ENCODE results near the gene P2RX3. TPM values are rescaled to one million over a fixed set of nuclear protein-coding genes. Genes with fewer than 3 reads are reported as not detected.

P2RX3 gene
- total RNA-seq, 1 donor from 2014 or later, result not detected

- H3K4me3 Mint-ChIP-seq (ENCODE audit: low read depth), result no peak overlapping the region
- intact Hi-C loops (cut with micrococcal nuclease), result no loop called here
- no peak for DNase-seq (ENCODE audit: low spot score)
- H3K4me1 Mint-ChIP-seq (ENCODE audit: low read depth), result peaks cover 30% of the 10 kb centered on the region
- no peak overlapping the region for H3K27ac Mint-ChIP-seq
- no peaks in the 10 kb centered on the region for H3K27me3 Mint-ChIP-seq (ENCODE audit: low read depth)
- H3K9me3 Mint-ChIP-seq, result no peaks in the 10 kb centered on the region
- H3K36me3 Mint-ChIP-seq (ENCODE audit: low read depth), result peaks cover 86% of the 10 kb centered on the region
Observed at GRCh38 chr11:57409321-57410100, 71.4 kb downstream of the P2RX3 start.

- Mint-ChIP-seq H3K27me3 (ENCODE audit: low read depth) (no peaks in the 10 kb centered on the region), H3K4me3 (ENCODE audit: low read depth) (no peak overlapping the region), H3K36me3 (ENCODE audit: low read depth) (peaks cover 88% of the 10 kb centered on the region), H3K9me3 (no peaks in the 10 kb centered on the region), H3K27ac (no peak overlapping the region), H3K4me1 (ENCODE audit: low read depth) (peaks cover 30% of the 10 kb centered on the region)
- intact Hi-C loops (cut with micrococcal nuclease), result no loop called here
- DNase-seq (ENCODE audit: low spot score), result no peak
Observed at GRCh38 chr11:57410287-57410686, 72.1 kb downstream of the P2RX3 start.

- Mint-ChIP-seq H3K36me3 (ENCODE audit: low read depth) (peaks cover 88% of the 10 kb centered on the region), H3K27me3 (ENCODE audit: low read depth) (no peaks in the 10 kb centered on the region), H3K4me1 (ENCODE audit: low read depth) (peaks cover 12% of the 10 kb centered on the region), H3K9me3 (no peaks in the 10 kb centered on the region), H3K4me3 (ENCODE audit: low read depth) (no peak overlapping the region), H3K27ac (peak overlapping the region; percentile 23)
- no peak for DNase-seq (ENCODE audit: low spot score)
- intact Hi-C loops (cut with micrococcal nuclease), result no loop called here
Observed at GRCh38 chr11:57413681-57414080, 75.5 kb downstream of the P2RX3 start.

GRCh38 chr11:57414612-57415212 lies 76.6 kb downstream of the P2RX3 start:
- no peaks in the 10 kb centered on the region for H3K27me3 Mint-ChIP-seq (ENCODE audit: low read depth)
- H3K9me3 Mint-ChIP-seq, result no peaks in the 10 kb centered on the region
- intact Hi-C loops (cut with micrococcal nuclease), result no loop called here
- peaks cover 12% of the 10 kb centered on the region for H3K4me1 Mint-ChIP-seq (ENCODE audit: low read depth)
- no peak for DNase-seq (ENCODE audit: low spot score)
- peaks cover 87% of the 10 kb centered on the region for H3K36me3 Mint-ChIP-seq (ENCODE audit: low read depth)
- H3K27ac Mint-ChIP-seq, result peak overlapping the region; percentile 53
- H3K4me3 Mint-ChIP-seq (ENCODE audit: low read depth), result no peak overlapping the region

- H3K4me1 Mint-ChIP-seq (ENCODE audit: low read depth), result peaks cover 19% of the 10 kb centered on the region
- no peak for DNase-seq (ENCODE audit: low spot score)
- peaks cover 90% of the 10 kb centered on the region for H3K36me3 Mint-ChIP-seq (ENCODE audit: low read depth)
- H3K9me3 Mint-ChIP-seq, result no peaks in the 10 kb centered on the region
- intact Hi-C loops (cut with micrococcal nuclease), result no loop called here
- no peak overlapping the region for H3K4me3 Mint-ChIP-seq (ENCODE audit: low read depth)
- H3K27me3 Mint-ChIP-seq (ENCODE audit: low read depth), result no peaks in the 10 kb centered on the region
- H3K27ac Mint-ChIP-seq, result no peak overlapping the region
Observed at GRCh38 chr11:57416436-57416835, 78.3 kb downstream of the P2RX3 start.

GRCh38 chr11:57417056-57417455 lies 78.9 kb downstream of the P2RX3 start:
- no peak for DNase-seq (ENCODE audit: low spot score)
- intact Hi-C loops (cut with micrococcal nuclease), result no loop called here
- Mint-ChIP-seq H3K27ac (no peak overlapping the region), H3K9me3 (no peaks in the 10 kb centered on the region), H3K27me3 (ENCODE audit: low read depth) (no peaks in the 10 kb centered on the region), H3K4me3 (ENCODE audit: low read depth) (no peak overlapping the region), H3K36me3 (ENCODE audit: low read depth) (peaks cover 92% of the 10 kb centered on the region), H3K4me1 (ENCODE audit: low read depth) (peaks cover 24% of the 10 kb centered on the region)

GRCh38 chr11:57418131-57418530 lies 80.0 kb downstream of the P2RX3 start:
- Mint-ChIP-seq H3K9me3 (no peaks in the 10 kb centered on the region), H3K27me3 (ENCODE audit: low read depth) (no peaks in the 10 kb centered on the region), H3K36me3 (ENCODE audit: low read depth) (peaks cover 95% of the 10 kb centered on the region), H3K4me3 (ENCODE audit: low read depth) (no peak overlapping the region), H3K27ac (no peak overlapping the region), H3K4me1 (ENCODE audit: low read depth) (peaks cover 34% of the 10 kb centered on the region)
- no peak for DNase-seq (ENCODE audit: low spot score)
- intact Hi-C loops (cut with micrococcal nuclease), result no loop called here

- Mint-ChIP-seq H3K27ac (no peak overlapping the region), H3K36me3 (ENCODE audit: low read depth) (peaks cover 95% of the 10 kb centered on the region), H3K4me1 (ENCODE audit: low read depth) (peaks cover 41% of the 10 kb centered on the region), H3K9me3 (no peaks in the 10 kb centered on the region), H3K4me3 (ENCODE audit: low read depth) (no peak overlapping the region), H3K27me3 (ENCODE audit: low read depth) (no peaks in the 10 kb centered on the region)
- no peak for DNase-seq (ENCODE audit: low spot score)
- intact Hi-C loops (cut with micrococcal nuclease), result no loop called here
Observed at GRCh38 chr11:57419146-57419545, 81.0 kb downstream of the P2RX3 start.

- H3K4me3 Mint-ChIP-seq (ENCODE audit: low read depth), result no peak overlapping the region
- H3K4me1 Mint-ChIP-seq (ENCODE audit: low read depth), result peaks cover 47% of the 10 kb centered on the region
- no peaks in the 10 kb centered on the region for H3K9me3 Mint-ChIP-seq
- peaks cover 98% of the 10 kb centered on the region for H3K36me3 Mint-ChIP-seq (ENCODE audit: low read depth)
- DNase-seq (ENCODE audit: low spot score), result no peak
- intact Hi-C loops (cut with micrococcal nuclease), result loop anchor here (10.0 kb wide), 1 partner anchor 224 kb away; the partner anchor contains the start of gene YPEL4
- H3K27ac Mint-ChIP-seq, result no peak overlapping the region
- H3K27me3 Mint-ChIP-seq (ENCODE audit: low read depth), result no peaks in the 10 kb centered on the region
Observed at GRCh38 chr11:57421066-57421465, 82.9 kb downstream of the P2RX3 start.

GRCh38 chr11:57421805-57422204 lies 83.7 kb downstream of the P2RX3 start:
- no peaks in the 10 kb centered on the region for H3K27me3 Mint-ChIP-seq (ENCODE audit: low read depth)
- H3K36me3 Mint-ChIP-seq (ENCODE audit: low read depth), result peaks cover 97% of the 10 kb centered on the region
- no peak for DNase-seq (ENCODE audit: low spot score)
- no peaks in the 10 kb centered on the region for H3K9me3 Mint-ChIP-seq
- H3K4me1 Mint-ChIP-seq (ENCODE audit: low read depth), result peaks cover 51% of the 10 kb centered on the region
- intact Hi-C loops (cut with micrococcal nuclease), result loop anchor here (10.0 kb wide), 1 partner anchor 223 kb away; the partner anchor contains the start of gene YPEL4
- H3K27ac Mint-ChIP-seq, result no peak overlapping the region
- no peak overlapping the region for H3K4me3 Mint-ChIP-seq (ENCODE audit: low read depth)

Other genes starting within 250 kb of the P2RX3 start
- gene LRRC55, start 156.4 kb upstream of the P2RX3 start, total RNA-seq, result not detected in 2 replicates
- not detected in 2 replicates for gene APLNR, start 101.1 kb upstream of the P2RX3 start, total RNA-seq
- gene TNKS1BP1, start 13.4 kb upstream of the P2RX3 start, total RNA-seq, result 15.6 and 16.5 TPM in 2 replicates
- 214 and 218 TPM in 2 replicates for gene SSRP1, start 2.5 kb upstream of the P2RX3 start, total RNA-seq
- gene PRG3, start 42.8 kb downstream of the P2RX3 start, total RNA-seq, result not detected in 2 replicates
- gene PRG2, start 52.3 kb downstream of the P2RX3 start, total RNA-seq, result 0.18 TPM in 1 of 2 replicates, not detected in the other
- 174 and 189 TPM in 2 replicates for gene SLC43A3, start 88.8 kb downstream of the P2RX3 start, total RNA-seq
- gene RTN4RL2, start 122.2 kb downstream of the P2RX3 start, total RNA-seq, result 0.18 TPM in 1 of 2 replicates, not detected in the other
- gene SLC43A1, start 177.3 kb downstream of the P2RX3 start, total RNA-seq, result 27.6 and 30.9 TPM in 2 replicates
- gene TIMM10, start 192.4 kb downstream of the P2RX3 start, total RNA-seq, result 76.9 and 90.0 TPM in 2 replicates
- gene SMTNL1, start 199.2 kb downstream of the P2RX3 start, total RNA-seq, result not detected in 2 replicates
- gene UBE2L6, start 229.3 kb downstream of the P2RX3 start, total RNA-seq, result 135 and 137 TPM in 2 replicates

Measured in activated T-helper 2 cell treated with anti-CD3 and anti-CD28 coated beads, Interferon-gamma antibody, Interleukin-2, Interleukin-4, amounts not matched to agents 10 μg/mL and 5 μg/mL and 100 μg/mL, durations not matched to agents 14 hours and 24 hours and 36 hours (primary cell).